Activated T-helper 9 cell treated with anti-CD3 and anti-CD28 coated beads, Interleukin-2, amount 50 U/mL, for 16 hours (primary cell): ENCODE measurements around the gene IFIT1.
"Not testable (repeated sequence)": the region's sequence is repeated elsewhere in the genome, so short reads cannot be mapped to it uniquely, and the experiment has no call there.

Experiments used
- DNase-seq: peaks from one replicate; pipeline ENCODE4 v3.0.0-alpha.2; 2020; ENCODE audit warnings: low read depth

The IFIT1 gene

GRCh38 chr10:89440226-89441009, 48.0 kb downstream of the IFIT1 start:
- DNase-seq, result no peak

GRCh38 chr10:89442289-89442688, 49.9 kb downstream of the IFIT1 start:
- DNase-seq, result no peak

GRCh38 chr10:89444819-89445218, 52.4 kb downstream of the IFIT1 start:
- not testable (repeated sequence) for DNase-seq

GRCh38 chr10:89450901-89451300, 58.5 kb downstream of the IFIT1 start:
- no peak for DNase-seq

GRCh38 chr10:89452193-89452592, 59.8 kb downstream of the IFIT1 start:
- no peak for DNase-seq

- DNase-seq, result no peak
Observed at GRCh38 chr10:89454561-89455347, 62.3 kb downstream of the IFIT1 start.
